GM12878 (cell line): ENCODE results near the gene KIF23. TPM values are rescaled to one million over a fixed set of nuclear protein-coding genes. Genes with fewer than 3 reads are reported as not detected.

Experiments used
- ATAC-seq: fragments of 200-7000 bp; cut with Tn5 transposase; 3 replicates; pipeline ENCODE4 v1.9.1; 2020; ENCODE audit warnings: mild to moderate bottlenecking, moderate library complexity
- BruUV-seq: library from RNA; stranded (reverse); fragments of 400-500 nt; replicated peaks from 2 replicates; lab custom pipeline; 2021; lab: Mats Ljungman, UMichigan
- CTCF ChIA-PET: fragments of 300-600 bp; sonication (Branson Sonifier 250); formaldehyde crosslinking; extraction: SDS; loops from one replicate; lab custom pipeline; 2021; ENCODE audit warnings: inconsistent platforms; lab: Yijun Ruan, JAX
- POLR2A ChIA-PET: fragments of 350-600 bp; formaldehyde crosslinking; extraction: SDS; loops from one replicate; lab custom pipeline; 2021; ENCODE audit warnings: inconsistent platforms; lab: Charles Lee
- RAD21 ChIA-PET: fragments of 300-600 bp; sonication (Branson Sonifier 250); formaldehyde crosslinking; loops from one replicate; lab custom pipeline; 2023; ENCODE audit warnings: antibody characterized with exemption; ENCODE audit not compliant: unreplicated experiment; lab: Charles Lee
- SMC1A ChIA-PET: fragments of 300-600 bp; sonication (Branson Sonifier 250); formaldehyde crosslinking; loops from one replicate; lab custom pipeline; 2023; ENCODE audit not compliant: unreplicated experiment, uncharacterized antibody; lab: Charles Lee
- DNase-seq: peaks from one replicate; pipeline ENCODE4 v3.0.0-alpha.2; 2011; ENCODE audit warnings: low read depth, low spot score
- FAIRE-seq: peaks from 3 replicates; lab custom pipeline; 2011; peaks lifted over from hg19 to GRCh38; lab: Jason Lieb, UNC
- H2AFZ ChIP-seq: 2 replicates; pipeline ENCODE4 v1.6.0; 2011; ENCODE audit warnings: low read depth, low read length, control low read depth; ENCODE audit not compliant: control insufficient read depth
- H3K27ac ChIP-seq: 2 replicates; pipeline ENCODE4 v1.5.1; 2011; ENCODE audit warnings: control low read depth; ENCODE audit not compliant: control insufficient read depth, insufficient read depth
- H3K27me3 ChIP-seq, 2 experiments: replicated peaks in 1 of 2; 2 replicates each; pipeline versions ENCODE4 v1.6.0 to v1.6.1; 2011; ENCODE audit warnings: low read length in 1 of 2; ENCODE audit not compliant: control insufficient read depth in 2 of 2, insufficient read depth in 2 of 2
- H3K36me3 ChIP-seq, 2 experiments: 2 replicates each; pipeline ENCODE4 v1.5.1; 2011; ENCODE audit warnings: low read length in 1 of 2; ENCODE audit not compliant: control insufficient read depth in 2 of 2, insufficient read depth in 2 of 2
- H3K4me1 ChIP-seq: 2 replicates; pipeline ENCODE4 v1.6.1; 2011; ENCODE audit warnings: mild to moderate bottlenecking, low read length, moderate library complexity, mixed read lengths; ENCODE audit not compliant: control insufficient read depth, insufficient read depth
- H3K4me2 ChIP-seq: 2 replicates; pipeline ENCODE4 v1.6.0; 2011; ENCODE audit warnings: control low read depth; ENCODE audit not compliant: control insufficient read depth, insufficient read depth
- H3K4me3 ChIP-seq: fragments of 200-600 bp; sonication (generic); 2 replicates; pipeline ENCODE4 v1.5.1; 2016
- H3K79me2 ChIP-seq: 2 replicates; pipeline ENCODE4 v1.6.0; 2011; ENCODE audit warnings: low read length; ENCODE audit not compliant: control insufficient read depth, insufficient read depth
- H3K9ac ChIP-seq: 2 replicates; pipeline ENCODE4 v1.8.0; 2011; ENCODE audit warnings: low read length, control low read depth, mixed read lengths; ENCODE audit not compliant: control insufficient read depth, insufficient read depth
- H3K9me3 ChIP-seq: replicated peaks from 3 replicates; pipeline ENCODE4 v1.5.1; 2011; ENCODE audit warnings: mild to moderate bottlenecking, low read length; ENCODE audit not compliant: control insufficient read depth, insufficient read depth
- H4K20me1 ChIP-seq: 2 replicates; pipeline ENCODE4 v1.6.0; 2011; ENCODE audit not compliant: control insufficient read depth, insufficient read depth
- ASH2L ChIP-seq: fragments of 300-600, 200-600 bp; sonication (generic); IDR thresholded peaks from 2 replicates; pipeline ENCODE4 v1.6.1; 2017; ENCODE audit warnings: low read depth, mild to moderate bottlenecking, borderline replicate concordance
- ZNF622 ChIP-seq: fragments of 450-650 bp; IDR thresholded peaks from 2 replicates; pipeline ENCODE4 v1.6.1; 2017; ENCODE audit warnings: mild to moderate bottlenecking, inconsistent platforms
- WGBS: methylation state at CpG from one replicate; pipeline ENCODE4 v1.1.6; 2016; ENCODE audit warnings: low lambda C conversion rate; ENCODE audit not compliant: insufficient replicate concordance, insufficient coverage; ENCODE audit errors: missing lambda C conversion rate; 5-methylcytosine and 5-hydroxymethylcytosine counted together
- in situ Hi-C: fragments of 300-500 bp; cut with MboI; formaldehyde crosslinking; loops from 9 replicates; pipeline ENCODE4 v1.14.3; 2018; ENCODE audit warnings: mixed read lengths
- intact Hi-C: fragments of 100-400 bp; cut with micrococcal nuclease; formaldehyde crosslinking; loops from one replicate; pipeline ENCODE4 v1.14.2; 2022; ENCODE audit not compliant: unreplicated experiment
- polyA plus RNA-seq, 11 experiments: library from polyadenylated mRNA; depleted of rRNA in 4 of 11; unstranded in 6 of 11; stranded (reverse) in 5 of 11; fragments of >200 nt; fragmentation: Nextera tagmentation in 4 of 11; fragmentation: Illumina TruSeq in 1 of 11; extraction: Ambion mirVana in 4 of 11; extraction: Trizol in 1 of 11; gene quantifications; 1 replicate in 1 of 11; 2 replicates in 10 of 11; pipeline versions ENCODE4 v1.2.1 to v1.2.3, GENCODE V29; 2011 to 2016; ENCODE audit warnings: inconsistent platforms in 2 of 11, missing spikeins in 2 of 11, low read depth in 1 of 11
- total RNA-seq, 4 experiments: library from RNA; depleted of rRNA in 3 of 4; stranded (reverse); fragments of >200 nt in 3 of 4; fragmentation: Illumina TruSeq in 1 of 4; extraction: Trizol in 1 of 4; gene quantifications; 2 replicates each; pipeline versions ENCODE4 v1.2.1 to v1.2.3, GENCODE V29; 2013 to 2021

The KIF23 gene
- total and polyA plus RNA-seq, 10 of the 15 experiments (the other 5 are each of a cell fraction or from before 2014, with no cell fraction given) = 28.0 to 62.5 (median 46.6) TPM

DNA sequence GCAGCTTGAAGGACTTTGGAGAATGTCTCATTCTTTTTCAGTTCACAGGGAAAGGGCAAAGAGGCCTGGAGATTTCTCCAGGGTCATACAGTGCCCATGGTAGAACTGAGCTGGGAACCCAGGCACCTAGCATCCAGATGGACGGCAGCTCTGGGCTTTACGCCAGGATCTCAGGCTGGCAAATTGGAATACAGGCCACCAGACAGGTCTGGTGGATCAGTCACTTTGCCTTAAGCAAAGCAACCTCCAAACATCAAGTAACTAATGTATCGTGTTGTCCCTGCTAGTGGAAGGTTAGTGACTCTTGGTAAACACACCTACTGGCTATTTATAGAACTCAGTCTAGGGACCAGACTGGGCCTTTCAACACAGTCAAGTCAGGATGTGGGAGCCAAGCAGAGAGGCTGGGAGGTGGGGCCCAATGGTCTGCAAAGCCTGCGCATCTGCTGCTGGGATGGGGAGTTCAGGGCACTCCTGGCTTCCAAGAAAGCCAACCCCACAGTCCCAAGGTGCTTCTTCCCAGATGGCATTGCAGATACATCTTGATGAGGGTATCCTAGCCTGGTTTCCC, 68.6 kb downstream of the KIF23 start:
- 50% methylated on average over 4 of the region's 4 CpGs for WGBS
- no peaks in the 10 kb centered on the region for H4K20me1 ChIP-seq
- H3K4me1 ChIP-seq = no peaks in the 10 kb centered on the region
- H3K79me2 ChIP-seq = no peaks in the 10 kb centered on the region
- H3K9me3 ChIP-seq = peaks cover 3% of the 10 kb centered on the region; the same call in 2 of the 3 replicates
- ChIA-PET CTCF (interaction anchor here (1.3 to 1.6 kb wide), 2 partner anchors 13 to 20 kb away, joined by 3 to 4 read pairs; no protein-coding TSS in a partner anchor), RAD21 (no interaction called here), POLR2A (no interaction called here), SMC1A (no interaction called here)
- FAIRE-seq (no peak), ATAC-seq (no peak), DNase-seq (no peak)
- no TSS peak for BruUV-seq
- no peak for TF ChIP-seq ASH2L
- H3K9ac ChIP-seq = no peak overlapping the region
- in situ Hi-C loops (no loop called here), intact Hi-C loops (no loop called here)
- no peak overlapping the region for H3K4me2 ChIP-seq
- no peaks in the 10 kb centered on the region for H3K36me3 ChIP-seq
- peaks cover 0 to 2% of the 10 kb centered on the region in 2 experiments; a peak in 2 of 4 replicates for H3K27me3 ChIP-seq
- H2AFZ ChIP-seq = no peak overlapping the region
- no peak overlapping the region for H3K27ac ChIP-seq
- H3K4me3 ChIP-seq = no peak overlapping the region

DNA sequence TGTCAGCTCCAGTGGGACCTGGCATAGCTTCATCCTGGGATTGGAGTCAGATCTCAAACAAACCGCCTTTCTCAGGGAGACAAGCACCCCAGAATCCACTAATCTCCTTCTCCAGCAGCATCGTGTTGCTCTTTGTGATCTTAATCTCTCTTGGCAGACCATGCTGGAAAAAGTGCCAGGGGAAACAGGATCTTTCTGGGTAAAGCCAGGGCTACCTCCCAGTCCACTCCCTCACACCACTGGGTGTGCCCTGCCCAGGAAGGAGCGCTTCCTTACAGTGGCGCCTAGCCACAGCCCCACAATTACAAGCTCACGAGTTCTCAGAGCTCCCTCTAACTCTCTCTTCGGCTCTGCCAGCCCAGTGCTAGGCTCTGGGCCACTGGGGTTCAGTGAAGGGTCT, 70.7 kb downstream of the KIF23 start:
- no peak for ATAC-seq
- BruUV-seq = no TSS peak

More for the DNA sequence above, 70.7 kb downstream of the KIF23 start:
- WGBS = 17% methylated on average over 6 of the region's 6 CpGs
- H3K9ac ChIP-seq = no peak overlapping the region
- H3K27me3 ChIP-seq = peaks cover 0 to 2% of the 10 kb centered on the region in 2 experiments; a peak in 2 of 4 replicates
- H3K27ac ChIP-seq = no peak overlapping the region
- intact Hi-C loops (no loop called here), in situ Hi-C loops (no loop called here)
- ChIA-PET CTCF (interaction anchor here (0.6 to 1.2 kb wide), 3 partner anchors 9 to 1019 kb away, joined by 3 to 6 read pairs (median 3); no protein-coding TSS in a partner anchor), SMC1A (no interaction called here), RAD21 (interaction anchor here (0.6 kb wide), 1 partner anchor 376 kb away, joined by 3 read pairs; no protein-coding TSS in a partner anchor), POLR2A (no interaction called here)
- no peak overlapping the region for H3K4me3 ChIP-seq
- no peak overlapping the region for H2AFZ ChIP-seq
- DNase-seq = no peak
- H3K36me3 ChIP-seq = no peaks in the 10 kb centered on the region
- no peak overlapping the region for H3K4me2 ChIP-seq
- no peaks in the 10 kb centered on the region for H4K20me1 ChIP-seq
- peaks cover 3% of the 10 kb centered on the region; the same call in 2 of the 3 replicates for H3K9me3 ChIP-seq
- FAIRE-seq = no peak
- no peaks in the 10 kb centered on the region for H3K4me1 ChIP-seq
- no peak for TF ChIP-seq ZNF622
- H3K79me2 ChIP-seq = no peaks in the 10 kb centered on the region
